Measurements from ENCODE around the gene PACS1.
"Not testable (repeated sequence)": the region's sequence is repeated elsewhere in the genome, so short reads cannot be mapped to it uniquely, and the experiment has no call there.

The PACS1 gene

GRCh38 chr11:66069715-66070603 lies at the start of gene PACS1:
TSS of gene PACS1 (plus strand) at chr11:66070272. CDS start at chr11:66070487, 215 bp downstream.
- no peak for DNase-seq (ENCODE audit: low read depth)

- peak; percentile 52 for DNase-seq (ENCODE audit: low read depth)
These were observed 49.3 kb upstream of the PACS1 start for GRCh38 chr11:66020618-66021357.

GRCh38 chr11:66022401-66023185 lies 47.5 kb upstream of the PACS1 start:
- no peak for DNase-seq (ENCODE audit: low read depth)

- not testable (repeated sequence) for DNase-seq (ENCODE audit: low read depth)
These were observed 47.0 kb upstream of the PACS1 start for GRCh38 chr11:66023186-66023440.

- no peak for DNase-seq (ENCODE audit: low read depth)
These were observed 44.0 kb upstream of the PACS1 start, which contains the start of gene CATSPER1 for GRCh38 chr11:66026017-66026529. TSS of gene CATSPER1 (minus strand) at chr11:66026479. CDS start at chr11:66026379, 100 bp downstream.

- no peak for DNase-seq (ENCODE audit: low read depth)
These were observed 36.9 kb upstream of the PACS1 start for GRCh38 chr11:66032957-66033735.

GRCh38 chr11:66035653-66036333 lies 34.3 kb upstream of the PACS1 start:
- DNase-seq (ENCODE audit: low read depth), result no peak

- no peak for DNase-seq (ENCODE audit: low read depth)
These were observed 33.8 kb upstream of the PACS1 start for GRCh38 chr11:66036334-66036710.

- DNase-seq (ENCODE audit: low read depth), result no peak
These were observed 32.7 kb upstream of the PACS1 start for GRCh38 chr11:66037327-66037726.

GRCh38 chr11:66039765-66040164 lies 30.3 kb upstream of the PACS1 start:
- DNase-seq (ENCODE audit: low read depth), result no peak

- DNase-seq (ENCODE audit: low read depth), result no peak
These were observed 27.7 kb upstream of the PACS1 start for GRCh38 chr11:66042227-66042995.

- no peak for DNase-seq (ENCODE audit: low read depth)
These were observed 26.8 kb upstream of the PACS1 start for GRCh38 chr11:66042996-66043906.

- no peak for DNase-seq (ENCODE audit: low read depth)
These were observed 25.3 kb upstream of the PACS1 start for GRCh38 chr11:66044757-66045156.

- DNase-seq (ENCODE audit: low read depth), result no peak
These were observed 24.9 kb upstream of the PACS1 start for GRCh38 chr11:66045177-66045639.

- DNase-seq (ENCODE audit: low read depth), result no peak
These were observed 23.2 kb upstream of the PACS1 start for GRCh38 chr11:66046901-66047300.

GRCh38 chr11:66047541-66048365 lies 22.3 kb upstream of the PACS1 start:
- DNase-seq (ENCODE audit: low read depth), result no peak

- no peak for DNase-seq (ENCODE audit: low read depth)
These were observed 21.3 kb upstream of the PACS1 start, which contains the start of gene GAL3ST3 for GRCh38 chr11:66048547-66049323. TSS of gene GAL3ST3 (minus strand) at chr11:66049161. CDS start at chr11:66045415, 3,746 bp downstream.

All from HS-5 (cell line).